ENCODE results near the gene DCC.

GRCh38 chr18:52816121-52816520 is 476.1 kb downstream of the DCC start:
- TF ChIP-seq CTCF (IDR thresholded peaks at IDR 0.05 in 8 of 11, conservative IDR thresholded peaks at IDR 0.05 in 3 of 11) (no peak), POLR2AphosphoS5 (IDR thresholded peaks at IDR 0.05) (no peak)

Measured in spleen (tissue), 7 donors.